Gastroesophageal sphincter (tissue), 4 donors: ENCODE measurements around the gene ANKUB1. TPM values are rescaled to one million over a fixed set of nuclear protein-coding genes. Genes with fewer than 3 reads are reported as not detected.

Source experiments
- ATAC-seq: fragments of 150-250 bp; one replicate; pipeline ENCODE4 v1.9.1; 2016; ENCODE audit warnings: mild to moderate bottlenecking, moderate library complexity
- H3K27ac ChIP-seq, 4 donors: fragments of 200-600 bp; sonication (generic) in 3 of 4; 1 replicate in 3 of 4; 2 replicates in 1 of 4; pipeline ENCODE4 v1.5.1; 2016 to 2019
- H3K27me3 ChIP-seq: fragments of 200-600 bp; sonication (generic); one replicate; pipeline ENCODE4 v1.5.1; 2019
- H3K36me3 ChIP-seq, 2 donors: fragments of 200-600 bp; sonication (generic); one replicate each; pipeline ENCODE4 v1.5.1; 2019; ENCODE audit warnings: control low read depth in 1 of 2
- H3K4me1 ChIP-seq, 3 donors: fragments of 200-600 bp; sonication (generic); 1 replicate in 2 of 3; 2 replicates in 1 of 3; pipeline ENCODE4 v1.5.1; 2016 to 2019; ENCODE audit warnings: control low read depth in 2 of 3
- H3K4me3 ChIP-seq, 2 donors: fragments of 200-600 bp; sonication (generic); one replicate each; pipeline ENCODE4 v1.5.1; 2019; ENCODE audit warnings: mild to moderate bottlenecking in 1 of 2, moderate library complexity in 1 of 2
- H3K9me3 ChIP-seq, 3 donors: fragments of 200-600 bp; sonication (generic); one replicate each; pipeline ENCODE4 v1.5.1; 2017 to 2019; ENCODE audit warnings: control low read depth in 2 of 3
- CTCF ChIP-seq, 4 experiments: fragments of 200-600 bp in 2 of 4; fragments of 450-650 bp in 2 of 4; sonication (generic) in 1 of 4; IDR thresholded peaks; one replicate each; pipeline ENCODE4 v1.5.1; 2017 to 2019; ENCODE audit warnings: antibody characterized with exemption in 4 of 4, mild to moderate bottlenecking in 2 of 4, moderate library complexity in 2 of 4
- EP300 ChIP-seq: sonication (generic); formaldehyde crosslinking; IDR thresholded peaks from one replicate; pipeline ENCODE4 v1.6.1; 2017; ENCODE audit warnings: antibody characterized with exemption, mild to moderate bottlenecking
- POLR2A ChIP-seq, 2 donors: fragments of 450-650 bp; IDR thresholded peaks; one replicate each; pipeline ENCODE4 v1.6.1; 2017; ENCODE audit warnings: antibody characterized with exemption in 2 of 2, mild to moderate bottlenecking in 2 of 2, moderate library complexity in 1 of 2
- POLR2AphosphoS5 ChIP-seq: sonication (generic); formaldehyde crosslinking; IDR thresholded peaks from one replicate; pipeline ENCODE4 v1.6.1; 2017; ENCODE audit warnings: antibody characterized with exemption
- WGBS, 2 donors: methylation state at CpG; one replicate each; pipeline ENCODE4 v1.1.5; 2018; ENCODE audit warnings: low coverage in 1 of 2; 5-methylcytosine and 5-hydroxymethylcytosine counted together
- total RNA-seq, 4 donors: library from RNA; depleted of rRNA; stranded (reverse); fragments of >200 nt; gene quantifications; one replicate each; pipeline ENCODE4 v1.1.0, GENCODE V29; 2016

Gene ANKUB1
- total RNA-seq, 4 donors from 2014 or later: not detected

DNA sequence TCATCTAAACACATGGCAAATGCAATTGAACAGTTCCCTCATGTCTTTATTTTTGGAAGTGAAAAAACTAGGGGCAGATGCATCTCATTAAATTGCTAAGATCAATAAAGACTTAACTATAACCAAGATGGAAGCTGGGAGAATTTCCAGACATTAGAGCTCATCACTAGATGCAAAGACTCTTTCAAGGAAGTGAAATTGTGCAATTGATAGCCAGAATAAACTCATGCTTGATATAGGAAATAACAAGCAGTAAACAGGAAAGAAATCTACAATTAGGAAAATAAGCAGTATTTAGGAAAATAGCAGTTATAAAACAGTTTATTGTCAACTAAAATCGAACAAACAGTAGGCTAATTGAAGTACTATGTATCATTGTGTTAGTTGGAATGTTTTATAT is 8.8 kb upstream of the ANKUB1 start:
- Histone ChIP-seq H3K27me3 (no peaks in the 10 kb centered on the region), H3K9me3 (no peaks in the 10 kb centered on the region), H3K4me3 (no peak overlapping the region), H3K36me3 (no peaks in the 10 kb centered on the region), H3K27ac (no peak overlapping the region), H3K4me1 (no peaks in the 10 kb centered on the region)
- ATAC-seq: no peak
- TF ChIP-seq CTCF (IDR thresholded peaks at IDR 0.05): no peak
- TF ChIP-seq EP300: no peak
- no peak for TF ChIP-seq POLR2AphosphoS5
- TF ChIP-seq POLR2A (IDR thresholded peaks at IDR 0.05): no peak
- WGBS, 2 donors: 67 to 75% methylated on average over 1 of the region's 1 CpG

- no peaks in the 10 kb centered on the region for H3K27me3 ChIP-seq
- H3K36me3 ChIP-seq: no peaks in the 10 kb centered on the region
- H3K9me3 ChIP-seq: no peaks in the 10 kb centered on the region
- H3K4me3 ChIP-seq: no peak overlapping the region
- TF ChIP-seq POLR2A (IDR thresholded peaks at IDR 0.05) (no peak), CTCF (IDR thresholded peaks at IDR 0.05) (no peak), POLR2AphosphoS5 (no peak), EP300 (no peak)
- no peak overlapping the region for H3K27ac ChIP-seq
- WGBS, 2 donors: 89 to 100% methylated on average over 2 to 7 of the region's 8 CpGs
- ATAC-seq: no peak
- H3K4me1 ChIP-seq: no peaks in the 10 kb centered on the region
Observed at GRCh38 chr3:149800693-149801092, 8.3 kb upstream of the ANKUB1 start.

DNA sequence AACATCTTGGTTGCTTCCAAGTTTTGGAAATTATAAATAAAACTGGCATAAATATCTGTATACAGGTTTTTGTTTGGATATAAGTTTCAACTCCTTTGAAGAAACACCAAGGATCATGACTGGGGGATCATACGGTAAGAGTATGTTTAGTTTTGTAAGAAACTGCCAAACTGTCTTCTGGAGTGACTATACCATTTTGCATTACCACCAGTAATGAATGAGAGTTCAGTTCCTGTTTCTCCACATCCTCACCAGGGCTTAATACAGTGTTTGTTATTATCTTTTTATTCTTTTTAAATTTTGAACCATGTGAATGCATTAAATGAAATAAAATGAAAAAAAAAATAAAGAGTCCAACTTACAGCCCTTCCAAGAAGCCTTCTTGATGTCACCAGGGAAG is 3.7 kb upstream of the ANKUB1 start:
- no peaks in the 10 kb centered on the region for H3K4me1 ChIP-seq
- no peaks in the 10 kb centered on the region for H3K27me3 ChIP-seq
- H3K27ac ChIP-seq: no peak overlapping the region
- TF ChIP-seq POLR2A (IDR thresholded peaks at IDR 0.05) (no peak), CTCF (IDR thresholded peaks at IDR 0.05) (no peak), EP300 (no peak), POLR2AphosphoS5 (no peak)
- WGBS, 2 donors: 69% methylated on average over 1 of the region's 1 CpG; no CpG with 5 or more reads in 1 of the 2 donors
- no peaks in the 10 kb centered on the region for H3K36me3 ChIP-seq
- no peak for ATAC-seq
- no peaks in the 10 kb centered on the region for H3K9me3 ChIP-seq
- H3K4me3 ChIP-seq: no peak overlapping the region

DNA sequence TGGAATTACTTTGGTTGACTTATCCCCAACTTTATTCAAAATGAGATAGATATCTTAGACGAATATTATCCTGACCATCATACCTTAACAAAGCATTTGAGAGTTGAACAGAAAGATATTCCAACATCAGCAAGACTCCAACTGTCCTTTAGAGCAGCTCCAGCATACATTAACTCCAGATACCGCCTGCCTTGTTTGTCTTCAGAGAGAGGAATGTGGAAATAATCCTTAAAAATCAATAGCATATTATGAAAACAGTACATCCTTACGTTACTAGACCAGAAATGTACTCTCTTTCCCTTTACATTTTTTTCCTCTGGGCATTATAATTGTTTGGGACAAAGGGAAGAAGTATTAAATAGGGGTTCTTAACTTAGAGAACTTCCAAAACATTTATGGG is 1.7 kb downstream of the ANKUB1 start:
- Histone ChIP-seq H3K27me3 (peaks cover 10% of the 10 kb centered on the region), H3K27ac (no peak overlapping the region), H3K36me3 (no peaks in the 10 kb centered on the region), H3K4me3 (no peak overlapping the region), H3K9me3 (no peaks in the 10 kb centered on the region), H3K4me1 (no peaks in the 10 kb centered on the region)
- WGBS, 2 donors: 56 to 77% methylated on average over 3 of the region's 3 CpGs
- ATAC-seq: no peak
- TF ChIP-seq EP300 (no peak), CTCF (IDR thresholded peaks at IDR 0.05) (no peak)

GRCh38 chr3:149790268-149790667 is 2.1 kb downstream of the ANKUB1 start:
- no peaks in the 10 kb centered on the region for H3K4me1 ChIP-seq
- H3K36me3 ChIP-seq: no peaks in the 10 kb centered on the region
- WGBS, 2 donors: 53 to 87% methylated on average over 2 of the region's 2 CpGs
- no peak overlapping the region for H3K4me3 ChIP-seq
- TF ChIP-seq POLR2AphosphoS5 (no peak), POLR2A (IDR thresholded peaks at IDR 0.05) (no peak), CTCF (IDR thresholded peaks at IDR 0.05) (no peak), EP300 (no peak)
- no peak for ATAC-seq
- peaks cover 10% of the 10 kb centered on the region for H3K27me3 ChIP-seq
- H3K27ac ChIP-seq: no peak overlapping the region
- H3K9me3 ChIP-seq: no peaks in the 10 kb centered on the region
